ENCODE measurements around the gene ACADVL.

Gene ACADVL

GRCh38 chr17:7217113-7217987, 2.4 kb upstream of the ACADVL start:
- DNase-seq: no peak

- DNase-seq: no peak
Observed at GRCh38 chr17:7218166-7218565, 1.6 kb upstream of the ACADVL start.

- no peak for DNase-seq
Observed at GRCh38 chr17:7218758-7219157, 980 bp upstream of the ACADVL start.

- DNase-seq: no peak
Observed at GRCh38 chr17:7219229-7219811, 418 bp upstream of the ACADVL start.

GRCh38 chr17:7220593-7221277, 997 bp downstream of the ACADVL start:
- DNase-seq: peak; percentile 52

GRCh38 chr17:7221278-7222092, 1.7 kb downstream of the ACADVL start:
- no peak for DNase-seq

GRCh38 chr17:7222093-7222971, 2.6 kb downstream of the ACADVL start:
- DNase-seq: no peak

- DNase-seq: no peak
Observed at GRCh38 chr17:7222972-7223292, 3.2 kb downstream of the ACADVL start.

GRCh38 chr17:7223375-7223774, 3.6 kb downstream of the ACADVL start:
- DNase-seq: no peak

GRCh38 chr17:7224110-7224509, 4.4 kb downstream of the ACADVL start:
- DNase-seq: no peak

GRCh38 chr17:7224661-7225111, 4.9 kb downstream of the ACADVL start:
- no peak for DNase-seq

- no peak for DNase-seq
Observed at GRCh38 chr17:7225711-7226331, 6.1 kb downstream of the ACADVL start.

- no peak for DNase-seq
Observed at GRCh38 chr17:7226721-7227710, 7.3 kb downstream of the ACADVL start.

GRCh38 chr17:7228920-7229319, 9.2 kb downstream of the ACADVL start:
- no peak for DNase-seq

- DNase-seq: no peak
Observed at GRCh38 chr17:7229504-7229903, 9.8 kb downstream of the ACADVL start.

- DNase-seq: no peak
Observed at GRCh38 chr17:7232114-7232513, 12.4 kb downstream of the ACADVL start.

- DNase-seq: no peak
Observed at GRCh38 chr17:7233701-7234082, 14.0 kb downstream of the ACADVL start.

- peak; percentile 93 for DNase-seq
Observed at GRCh38 chr17:7234083-7234951, 14.6 kb downstream of the ACADVL start, which contains the start of gene DVL2. TSS of gene DVL2 (minus strand) at chr17:7234517. CDS start at chr17:7234262, 255 bp downstream.

Measured in activated CD4-positive, CD25-positive, alpha-beta regulatory T cell treated with anti-CD3 and anti-CD28 coated beads, Interleukin-2, amount 50 U/mL, for 72 hours (primary cell).